ENCODE data around the gene NOL9.

GRCh38 chr1:6570100-6570499 lies 15.8 kb upstream of the NOL9 start:
- TF ChIP-seq CTCF (IDR thresholded peaks at IDR 0.05) (no peak), POLR2A (IDR thresholded peaks at IDR 0.05) (no peak), POLR2AphosphoS5 (IDR thresholded peaks at IDR 0.05; ENCODE audit: insufficient read depth in 1 of 2, low read depth in 1 of 2) (no peak)

Data from vagina (tissue), 2 donors.